Measurements from ENCODE around the gene FOXQ1. TPM values are rescaled to one million over a fixed set of nuclear protein-coding genes. Genes with fewer than 3 reads are reported as not detected.
A peak's percentile ranks its signal among the peaks of the same experiment; 100 is the strongest.

FOXQ1 gene
- polyA plus RNA-seq (2012; rRNA removed), result not detected in 2 replicates
- not detected in 2 replicates for polyA plus RNA-seq (2012; cell fraction: cytosol; rRNA removed)
- polyA plus RNA-seq (2012; cell fraction: nucleus; rRNA removed), result not detected in 2 replicates

GRCh38 chr6:1311400-1312202, at the start of gene FOXQ1:
Gene FOXQ1 (plus strand): TSS chr6:1312098. CDS start chr6:1312705, 607 bp downstream.
- no peaks in the 10 kb centered on the region for H3K9me3 ChIP-seq
- H3K36me3 ChIP-seq (replicated peaks in 1 of 2; ENCODE audit: control insufficient read depth in 1 of 2, insufficient read depth in 2 of 2, low read length in 1 of 2), result no peaks in the 10 kb centered on the region
- ChIA-PET POLR2A (no interaction called here), CTCF (no interaction called here)
- WGBS (ENCODE audit: low lambda C conversion rate), result 3% methylated on average over 13 of the region's 75 CpGs
- H3F3A ChIP-seq (replicated peaks; ENCODE audit: insufficient read depth), result no peaks in the 10 kb centered on the region
- H3K27me3 ChIP-seq (ENCODE audit: insufficient read depth), result peaks cover 69% of the 10 kb centered on the region
- DNase-seq, result peak; percentile 28
- H4K20me1 ChIP-seq (ENCODE audit: insufficient read depth), result no peaks in the 10 kb centered on the region
- H3K4me3 ChIP-seq (ENCODE audit: low read depth in 2 of 2, low read length in 1 of 2), result 0 out of 4 replicates have a peak within 1 kb of the TSS, but pooled peaks of 1 of the 2 experiments have one; percentile 12
- no peak within 1 kb of the TSS for H3K9ac ChIP-seq
- H3K27ac ChIP-seq (ENCODE audit: low read depth in 2 of 2, low read length in 1 of 2), result no peak within 1 kb of the TSS
- H3K4me1 ChIP-seq (ENCODE audit: control insufficient read depth in 1 of 2, insufficient read depth in 2 of 2, low read depth in 1 of 2, low read length in 1 of 2), result no peaks in the 10 kb centered on the region; a peak in 1 of 4 replicates
- H3K9me2 ChIP-seq, result no peaks in the 10 kb centered on the region
- no peaks in the 10 kb centered on the region for H3K79me2 ChIP-seq (ENCODE audit: insufficient read depth)
- no peak within 1 kb of the TSS for H2AFZ ChIP-seq (ENCODE audit: low read depth)
- peak within 1 kb of the TSS; percentile 50; the same call in 1 of the 2 replicates for H3K4me2 ChIP-seq
- TF ChIP-seq MAX (IDR thresholded peaks at IDR 0.05; ENCODE audit: low read depth), result no peak
- no peak for TF ChIP-seq JUND (IDR thresholded peaks at IDR 0.05)
- TF ChIP-seq ZBTB33 (IDR thresholded peaks at IDR 0.05; ENCODE audit: borderline replicate concordance, low read depth), result no peak
- no peak for TF ChIP-seq YY1 (IDR thresholded peaks at IDR 0.05; ENCODE audit: low read depth)
- TF ChIP-seq SIN3A (IDR thresholded peaks at IDR 0.05; ENCODE audit: borderline replicate concordance, low read depth, low read length), result no peak
- TF ChIP-seq GATA2 (CRISPR knock-in tag; IDR thresholded peaks at IDR 0.05), result no peak

DNA sequence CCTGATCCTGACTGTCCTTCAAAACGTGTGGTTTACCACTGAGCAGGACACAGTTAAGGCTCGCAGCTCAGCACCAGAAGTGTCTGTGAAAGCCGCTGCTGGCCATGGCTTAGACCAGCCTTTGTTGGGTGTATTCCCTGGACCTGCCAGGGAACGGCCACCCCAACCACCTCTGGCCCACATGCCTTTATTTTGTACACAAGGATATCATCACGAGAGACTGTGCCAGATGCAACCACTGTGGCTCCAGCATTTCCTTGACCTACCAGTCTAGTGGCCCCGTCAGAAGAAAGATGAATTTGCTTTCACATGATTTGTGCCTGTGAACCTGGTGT, 49.2 kb upstream of the FOXQ1 start:
- Histone ChIP-seq H4K20me1 (ENCODE audit: insufficient read depth) (no peaks in the 10 kb centered on the region), H3F3A (replicated peaks; ENCODE audit: insufficient read depth) (no peaks in the 10 kb centered on the region), H3K79me2 (ENCODE audit: insufficient read depth) (no peaks in the 10 kb centered on the region), H3K27me3 (ENCODE audit: insufficient read depth) (peaks cover 9% of the 10 kb centered on the region; the same call in 1 of the 2 replicates), H3K27ac (ENCODE audit: low read depth in 2 of 2, low read length in 1 of 2) (no peak overlapping the region), H3K9ac (no peak overlapping the region), H2AFZ (ENCODE audit: low read depth) (no peak overlapping the region), H3K4me2 (no peak overlapping the region), H3K9me2 (no peaks in the 10 kb centered on the region), H3K9me3 (no peaks in the 10 kb centered on the region), H3K4me1 (ENCODE audit: control insufficient read depth in 1 of 2, insufficient read depth in 2 of 2, low read depth in 1 of 2, low read length in 1 of 2) (no peaks in the 10 kb centered on the region), H3K4me3 (ENCODE audit: low read depth in 2 of 2, low read length in 1 of 2) (no peak overlapping the region), H3K36me3 (replicated peaks in 1 of 2; ENCODE audit: control insufficient read depth in 1 of 2, insufficient read depth in 2 of 2, low read length in 1 of 2) (no peaks in the 10 kb centered on the region)
- WGBS (ENCODE audit: low lambda C conversion rate), result 0% methylated on average over 6 of the region's 6 CpGs
- DNase-seq, result no peak
- CTCF ChIA-PET, result no interaction called here
- no peak for TF ChIP-seq USF2 (IDR thresholded peaks at IDR 0.05; ENCODE audit: borderline replicate concordance, low read depth, low read length)
- TF ChIP-seq ZBTB33 (IDR thresholded peaks at IDR 0.05; ENCODE audit: borderline replicate concordance, low read depth), result no peak
- TF ChIP-seq NRF1 (IDR thresholded peaks at IDR 0.05; ENCODE audit: low read depth, low read length), result no peak
- POLR2A ChIA-PET, result no interaction called here

Data from SK-N-SH (cell line).